DMS114 treated with DMSO at 0.1 percent for 48 hours (cell line): ENCODE measurements around the gene DSCAML1.
"Not testable (repeated sequence)": the region's sequence is repeated elsewhere in the genome, so short reads cannot be mapped to it uniquely, and the experiment has no call there.

Experiments used
- DNase-seq: peaks from one replicate; lab custom pipeline; 2025; ENCODE audit not compliant: unreplicated experiment; lab: John Stamatoyannopoulos, UW

DSCAML1 gene

DNA sequence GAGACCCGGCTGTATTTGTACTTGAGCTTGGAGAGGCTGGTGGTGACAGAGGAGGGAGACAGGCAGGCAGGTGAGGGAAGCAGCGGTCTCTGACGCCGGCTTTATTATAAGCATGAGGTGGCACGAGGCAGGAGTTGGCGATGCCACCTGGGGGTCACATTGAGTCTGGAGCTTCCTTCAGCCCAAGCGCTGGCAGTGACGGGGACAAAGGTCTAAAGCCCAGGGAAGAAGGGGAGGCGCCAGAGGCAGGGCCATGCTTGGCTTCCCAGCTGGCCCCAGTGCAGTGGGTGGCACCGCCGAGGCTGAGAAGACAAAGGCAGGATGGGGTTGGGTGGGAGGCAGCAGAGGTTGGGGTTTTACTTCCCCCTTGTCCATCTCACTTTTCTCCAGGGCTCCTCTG, 23.1 kb upstream of the DSCAML1 start:
- no peak for DNase-seq

DNA sequence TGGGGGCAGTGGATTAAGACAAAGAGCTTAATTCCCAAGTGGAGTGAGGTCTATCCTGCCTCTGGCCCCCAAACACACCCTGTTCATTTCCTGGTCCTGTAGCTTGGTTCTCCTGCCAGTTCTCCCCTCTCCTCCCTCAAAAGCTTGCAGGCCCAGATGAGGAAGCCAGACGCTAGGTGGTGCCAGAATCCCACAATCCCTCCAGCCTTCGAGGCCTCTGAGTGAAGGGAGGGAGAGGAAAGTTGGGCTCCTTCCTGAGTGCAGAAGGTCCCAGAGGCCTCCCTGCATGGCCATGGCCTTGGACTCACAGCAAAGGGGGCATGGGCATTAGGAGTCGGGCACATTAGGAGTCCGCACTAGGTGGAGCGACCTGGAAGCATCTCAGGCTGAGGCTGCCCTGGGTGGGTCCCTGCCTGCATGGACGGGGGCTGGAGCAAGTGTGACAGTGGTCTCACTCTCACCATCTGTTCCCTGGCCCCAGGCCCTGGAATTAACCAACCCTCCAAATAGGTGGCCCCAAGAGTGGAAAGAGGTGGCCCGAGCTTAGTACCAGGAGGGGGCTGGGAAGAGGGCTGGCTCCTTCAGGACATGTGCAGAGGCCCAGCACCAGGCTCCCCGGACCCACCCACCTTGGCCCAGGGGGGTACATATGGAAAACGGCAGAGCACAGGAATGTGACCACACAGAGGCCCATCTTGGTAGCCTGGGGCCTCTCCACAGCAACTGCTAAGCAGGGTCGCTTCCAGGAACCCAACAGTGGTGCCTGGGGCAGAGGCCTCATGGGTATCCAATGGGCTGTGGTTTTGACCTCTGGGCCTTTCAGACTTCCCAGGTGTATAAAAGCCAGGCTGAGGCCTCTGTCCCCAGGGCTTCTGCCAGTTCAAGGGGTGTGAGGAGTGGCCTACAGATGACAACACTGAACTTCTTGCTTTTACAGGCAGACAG, 22.4 kb upstream of the DSCAML1 start:
- peak; percentile 44 for DNase-seq

DNA sequence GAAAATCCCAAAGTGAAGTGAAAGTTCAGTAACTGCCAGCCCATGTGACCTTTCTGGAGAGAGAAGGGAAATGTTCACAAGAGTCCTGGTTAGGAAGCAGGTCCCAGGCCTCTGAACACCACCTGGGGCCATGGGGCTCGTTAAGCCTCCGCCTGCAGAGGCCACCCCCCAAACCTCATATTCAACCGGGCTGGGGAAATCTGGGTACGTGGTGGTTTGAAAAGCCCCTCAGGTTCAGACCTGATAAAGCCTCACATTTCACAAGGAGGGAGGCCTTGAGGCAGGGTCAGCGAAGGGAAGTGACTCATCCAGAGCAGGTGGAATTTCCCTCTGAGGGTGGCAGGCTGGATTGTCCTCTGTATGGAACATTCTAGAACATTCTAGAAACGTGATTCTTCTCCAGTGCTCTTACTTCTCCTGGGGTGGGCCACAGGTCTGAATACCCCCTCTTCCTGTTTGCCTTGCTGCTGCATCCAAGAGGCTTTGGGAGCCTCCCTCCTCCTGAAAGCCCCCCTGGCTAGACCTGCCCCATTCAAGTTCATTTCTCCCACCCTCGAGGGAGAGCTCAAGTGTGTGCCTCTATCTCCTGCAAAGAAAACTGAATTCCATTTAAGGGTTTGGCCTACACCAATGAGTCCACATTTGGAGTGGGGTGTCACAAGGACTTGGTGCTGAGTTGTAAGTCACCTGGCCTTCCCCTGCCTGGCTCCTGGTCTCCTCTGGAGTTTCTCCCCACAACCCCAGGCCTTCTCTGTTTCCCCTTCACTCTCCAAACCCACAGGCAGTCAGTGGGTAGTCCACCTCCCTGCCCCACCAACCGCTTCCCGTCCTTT, 21.2 kb upstream of the DSCAML1 start:
- no peak for DNase-seq

GRCh38 chr11:117817368-117818040, 20.5 kb upstream of the DSCAML1 start:
- peak; percentile 13 for DNase-seq

GRCh38 chr11:117816846-117817367, 19.9 kb upstream of the DSCAML1 start:
- no peak for DNase-seq

GRCh38 chr11:117816151-117816741, 19.2 kb upstream of the DSCAML1 start:
- DNase-seq = no peak

DNA sequence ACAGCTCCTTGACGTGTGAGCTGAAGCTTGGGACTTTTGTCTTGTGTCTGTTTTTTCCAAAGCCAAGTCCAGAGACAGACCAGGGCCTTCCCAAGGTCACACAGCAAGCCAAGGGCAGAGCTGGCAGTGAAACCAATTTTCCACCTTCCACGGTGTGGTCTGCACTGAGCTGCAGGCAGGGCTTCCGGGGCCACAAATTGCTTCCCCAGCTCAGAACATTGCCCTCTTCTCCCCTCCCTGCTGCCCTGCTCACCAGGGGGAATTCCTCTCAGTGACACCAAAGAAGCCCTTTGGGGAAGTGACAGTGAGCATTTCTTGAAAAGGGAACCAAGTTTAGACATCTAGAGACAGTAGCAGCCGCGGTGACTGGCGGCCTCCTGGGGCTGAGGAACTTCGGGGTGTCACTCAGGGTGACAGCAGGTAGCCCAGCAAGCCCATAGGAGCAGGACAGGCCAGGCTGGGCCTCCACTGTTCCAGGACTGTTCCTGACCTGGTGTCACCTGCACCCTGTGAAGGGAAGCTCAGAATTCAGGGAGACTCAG, 18.3 kb upstream of the DSCAML1 start:
- no peak for DNase-seq

GRCh38 chr11:117814766-117815261, 17.8 kb upstream of the DSCAML1 start:
- DNase-seq = no peak

- DNase-seq = no peak
Observed at GRCh38 chr11:117814204-117814765, 17.3 kb upstream of the DSCAML1 start.

GRCh38 chr11:117810056-117810451, 13.0 kb upstream of the DSCAML1 start:
- DNase-seq = not testable (repeated sequence)

DNA sequence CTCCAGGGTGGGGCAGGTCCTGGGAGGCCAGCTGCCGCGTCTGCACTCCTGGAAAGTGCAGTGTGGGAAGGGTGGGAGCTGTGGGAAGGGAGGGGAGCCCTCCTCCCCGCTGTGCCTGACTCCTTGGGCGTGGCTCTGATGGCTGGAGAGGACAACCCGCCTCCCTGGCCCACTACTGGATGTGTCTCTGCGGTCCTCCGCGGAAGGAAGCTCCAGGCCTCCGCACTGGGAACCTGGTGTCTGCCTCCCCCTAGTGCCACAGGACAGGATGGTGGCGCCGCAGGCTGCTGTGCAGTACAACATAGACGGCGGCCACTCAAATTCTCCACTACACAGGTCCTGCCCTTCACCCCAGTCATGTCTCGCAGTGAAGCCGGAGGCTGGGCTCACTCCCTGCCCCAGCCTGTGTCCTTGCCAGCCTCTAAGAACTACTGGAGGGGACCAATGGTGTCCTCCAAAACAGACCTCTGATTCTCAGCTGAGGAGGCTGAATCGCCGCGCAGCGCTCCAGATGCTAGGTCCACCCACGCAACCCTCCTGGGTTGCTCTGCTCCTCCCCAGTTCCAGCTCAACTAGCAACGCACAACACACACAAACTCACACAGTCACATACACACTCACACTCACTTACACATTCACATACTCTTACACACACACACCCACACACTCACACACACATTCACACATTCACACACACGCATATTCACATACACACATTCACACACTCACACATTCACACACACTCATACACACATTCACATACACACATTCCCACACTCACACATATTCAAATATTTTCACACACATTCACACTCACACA, 12.4 kb upstream of the DSCAML1 start:
- DNase-seq = peak; percentile 48

DNA sequence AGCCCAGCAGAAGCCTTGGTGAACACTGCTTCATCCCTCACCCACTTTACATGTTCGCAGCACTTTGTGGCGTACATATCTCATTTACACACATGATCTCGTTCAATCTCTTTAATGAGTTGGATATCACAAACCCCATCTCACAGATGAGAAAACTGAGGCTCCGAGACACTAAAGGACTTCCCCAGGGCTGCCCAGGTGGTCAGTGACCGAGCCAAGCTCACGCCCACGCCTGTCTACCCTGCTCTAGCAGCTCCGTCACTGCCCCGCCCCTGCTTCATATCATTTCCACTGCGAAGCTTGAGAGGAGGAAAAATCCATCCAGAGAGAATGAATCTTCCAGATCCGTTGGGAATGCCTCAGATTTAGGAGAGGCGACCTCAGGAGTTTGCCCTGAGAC, 11.8 kb upstream of the DSCAML1 start:
- DNase-seq = no peak

GRCh38 chr11:117807482-117808327, 10.7 kb upstream of the DSCAML1 start:
- DNase-seq = peak; percentile 34

DNA sequence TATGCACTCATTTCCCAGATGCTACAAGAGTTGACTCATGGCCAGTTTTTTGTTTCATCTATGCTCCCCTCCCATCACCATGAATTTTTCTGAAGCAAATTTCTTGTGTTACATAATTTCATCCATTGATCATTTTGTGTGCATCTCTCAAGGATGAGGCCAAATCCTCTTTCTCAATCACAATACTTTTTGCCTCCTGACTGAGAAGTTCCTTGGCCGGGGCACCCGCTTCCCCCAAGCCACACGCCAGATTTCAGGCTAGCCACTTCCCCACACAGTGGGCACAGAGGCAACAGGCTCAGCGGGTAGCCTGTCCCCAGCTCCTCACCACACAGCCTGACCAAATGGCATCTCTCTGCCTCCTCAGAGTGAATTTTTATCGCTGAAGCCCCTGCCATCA, 9.8 kb upstream of the DSCAML1 start:
- DNase-seq = no peak

GRCh38 chr11:117805045-117805444, 8.0 kb upstream of the DSCAML1 start:
- DNase-seq = no peak

- no peak for DNase-seq
Observed at GRCh38 chr11:117803896-117804295, 6.9 kb upstream of the DSCAML1 start.

- no peak for DNase-seq
Observed at GRCh38 chr11:117799634-117800033, 2.6 kb upstream of the DSCAML1 start.

DNA sequence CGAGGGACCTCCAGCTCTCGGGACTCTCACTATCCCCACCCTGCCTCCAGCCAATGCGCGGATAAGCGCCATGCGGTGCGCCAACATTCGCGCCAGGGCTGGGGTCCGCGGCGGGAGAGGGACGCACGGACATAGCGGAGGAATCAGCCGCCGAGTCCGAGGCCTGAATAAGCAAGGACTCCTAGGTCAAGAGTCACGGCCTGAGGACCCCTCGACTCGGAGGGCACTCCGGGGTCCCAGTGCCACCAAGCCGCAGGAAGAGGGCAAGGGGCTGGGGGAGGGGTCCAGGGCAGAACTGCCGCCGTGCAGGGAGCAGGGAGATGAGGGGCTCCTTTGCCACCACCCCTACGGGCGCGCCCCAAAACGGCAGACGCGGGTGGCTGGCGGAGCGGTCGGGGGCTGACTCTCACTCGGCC, 552 bp downstream of the DSCAML1 start:
- no peak for DNase-seq
